ENCODE data around the gene BMP6. TPM values are rescaled to one million over a fixed set of nuclear protein-coding genes. Genes with fewer than 3 reads are reported as not detected.

Gene BMP6
- total RNA-seq, 2 experiments from 2014 or later, result not detected

DNA sequence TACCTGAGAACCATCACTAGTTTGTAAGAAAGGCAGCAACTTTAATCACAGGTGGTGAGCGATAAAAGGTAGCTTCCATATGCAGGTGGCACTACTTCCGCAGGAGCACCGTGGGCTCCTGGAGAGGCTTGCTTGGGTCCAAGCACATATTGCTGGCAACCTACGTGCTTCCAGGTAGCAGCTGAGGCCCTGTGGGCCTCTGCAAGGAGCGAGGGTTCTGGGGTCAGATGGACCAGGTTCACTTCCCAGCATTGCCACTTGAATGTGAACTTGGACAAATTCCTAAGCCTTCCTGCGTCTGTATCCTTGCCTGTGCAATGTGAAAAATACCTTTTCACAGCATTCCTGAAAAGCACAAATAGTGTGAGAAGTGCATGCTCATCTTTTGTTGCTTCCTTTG is 153.7 kb downstream of the BMP6 start:
- TF ChIP-seq, protein P1, sequence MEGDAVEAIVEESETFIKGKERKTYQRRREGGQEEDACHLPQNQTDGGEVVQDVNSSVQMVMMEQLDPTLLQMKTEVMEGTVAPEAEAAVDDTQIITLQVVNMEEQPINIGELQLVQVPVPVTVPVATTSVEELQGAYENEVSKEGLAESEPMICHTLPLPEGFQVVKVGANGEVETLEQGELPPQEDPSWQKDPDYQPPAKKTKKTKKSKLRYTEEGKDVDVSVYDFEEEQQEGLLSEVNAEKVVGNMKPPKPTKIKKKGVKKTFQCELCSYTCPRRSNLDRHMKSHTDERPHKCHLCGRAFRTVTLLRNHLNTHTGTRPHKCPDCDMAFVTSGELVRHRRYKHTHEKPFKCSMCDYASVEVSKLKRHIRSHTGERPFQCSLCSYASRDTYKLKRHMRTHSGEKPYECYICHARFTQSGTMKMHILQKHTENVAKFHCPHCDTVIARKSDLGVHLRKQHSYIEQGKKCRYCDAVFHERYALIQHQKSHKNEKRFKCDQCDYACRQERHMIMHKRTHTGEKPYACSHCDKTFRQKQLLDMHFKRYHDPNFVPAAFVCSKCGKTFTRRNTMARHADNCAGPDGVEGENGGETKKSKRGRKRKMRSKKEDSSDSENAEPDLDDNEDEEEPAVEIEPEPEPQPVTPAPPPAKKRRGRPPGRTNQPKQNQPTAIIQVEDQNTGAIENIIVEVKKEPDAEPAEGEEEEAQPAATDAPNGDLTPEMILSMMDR (IDR thresholded peaks at IDR 0.05), result no peak
- Histone ChIP-seq H3K27me3 (ENCODE audit: control insufficient read depth in 1 of 2, insufficient read depth in 2 of 2, low read length in 2 of 2) (no peaks in the 10 kb centered on the region), H3K9me3 (ENCODE audit: control insufficient read depth in 1 of 2, insufficient read depth in 1 of 2, low read length in 2 of 2) (peaks cover 0 to 6% of the 10 kb centered on the region in 2 experiments), H3K4me3 (ENCODE audit: low read length) (no peak overlapping the region), H3K36me3 (ENCODE audit: insufficient read depth, low read length) (peaks cover 32% of the 10 kb centered on the region), H3K4me1 (ENCODE audit: insufficient read depth, low read length) (no peaks in the 10 kb centered on the region), H3K27ac (ENCODE audit: low read depth in 1 of 2, low read length in 2 of 2) (no peak overlapping the region)
- Mint-ChIP-seq H3K4me3 (no peak overlapping the region), H3K36me3 (ENCODE audit: low read depth) (peaks cover 41% of the 10 kb centered on the region), H3K27ac (no peak overlapping the region), H3K27me3 (no peaks in the 10 kb centered on the region), H3K9me3 (no peaks in the 10 kb centered on the region), H3K4me1 (ENCODE audit: low read depth) (no peaks in the 10 kb centered on the region)
- DNase-seq, result no peak
- ChIA-PET CTCF (no interaction called here), POLR2A (no interaction called here)
- ATAC-seq (ENCODE audit: poor library complexity), result no peak
- intact Hi-C loops (cut with DNase I, micrococcal nuclease), result no loop called here

DNA sequence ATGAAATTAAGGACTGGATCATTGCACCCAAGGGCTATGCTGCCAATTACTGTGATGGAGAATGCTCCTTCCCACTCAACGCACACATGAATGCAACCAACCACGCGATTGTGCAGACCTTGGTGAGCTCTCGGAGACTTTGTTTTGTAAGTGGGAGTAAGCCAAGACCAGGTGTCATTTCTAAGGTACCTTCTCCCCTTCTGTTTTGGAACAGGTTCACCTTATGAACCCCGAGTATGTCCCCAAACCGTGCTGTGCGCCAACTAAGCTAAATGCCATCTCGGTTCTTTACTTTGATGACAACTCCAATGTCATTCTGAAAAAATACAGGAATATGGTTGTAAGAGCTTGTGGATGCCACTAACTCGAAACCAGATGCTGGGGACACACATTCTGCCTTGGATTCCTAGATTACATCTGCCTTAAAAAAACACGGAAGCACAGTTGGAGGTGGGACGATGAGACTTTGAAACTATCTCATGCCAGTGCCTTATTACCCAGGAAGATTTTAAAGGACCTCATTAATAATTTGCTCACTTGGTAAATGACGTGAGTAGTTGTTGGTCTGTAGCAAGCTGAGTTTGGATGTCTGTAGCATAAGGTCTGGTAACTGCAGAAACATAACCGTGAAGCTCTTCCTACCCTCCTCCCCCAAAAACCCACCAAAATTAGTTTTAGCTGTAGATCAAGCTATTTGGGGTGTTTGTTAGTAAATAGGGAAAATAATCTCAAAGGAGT is 154.2 kb downstream of the BMP6 start:
- H3K4me3 Mint-ChIP-seq, result no peak overlapping the region
- no peak overlapping the region for H3K27ac ChIP-seq (ENCODE audit: low read depth in 1 of 2, low read length in 2 of 2)
- H3K27me3 Mint-ChIP-seq, result no peaks in the 10 kb centered on the region
- no peaks in the 10 kb centered on the region for H3K27me3 ChIP-seq (ENCODE audit: control insufficient read depth in 1 of 2, insufficient read depth in 2 of 2, low read length in 2 of 2)
- TF ChIP-seq, protein P1 (IDR thresholded peaks at IDR 0.05), result no peak
- POLR2A ChIA-PET, result no interaction called here
- DNase-seq (no peak), ATAC-seq (ENCODE audit: poor library complexity) (no peak)
- H3K4me1 Mint-ChIP-seq (ENCODE audit: low read depth), result no peaks in the 10 kb centered on the region
- H3K36me3 Mint-ChIP-seq (ENCODE audit: low read depth), result peaks cover 47% of the 10 kb centered on the region
- peaks cover 36% of the 10 kb centered on the region for H3K36me3 ChIP-seq (ENCODE audit: insufficient read depth, low read length)
- H3K4me3 ChIP-seq (ENCODE audit: low read length), result no peak overlapping the region
- CTCF ChIA-PET, result no interaction called here
- no peaks in the 10 kb centered on the region for H3K4me1 ChIP-seq (ENCODE audit: insufficient read depth, low read length)
- H3K9me3 Mint-ChIP-seq, result no peaks in the 10 kb centered on the region
- no peak overlapping the region for H3K27ac Mint-ChIP-seq
- intact Hi-C loops (cut with DNase I, micrococcal nuclease), result no loop called here
- H3K9me3 ChIP-seq (ENCODE audit: control insufficient read depth in 1 of 2, insufficient read depth in 1 of 2, low read length in 2 of 2), result peaks cover 0 to 6% of the 10 kb centered on the region in 2 experiments

DNA sequence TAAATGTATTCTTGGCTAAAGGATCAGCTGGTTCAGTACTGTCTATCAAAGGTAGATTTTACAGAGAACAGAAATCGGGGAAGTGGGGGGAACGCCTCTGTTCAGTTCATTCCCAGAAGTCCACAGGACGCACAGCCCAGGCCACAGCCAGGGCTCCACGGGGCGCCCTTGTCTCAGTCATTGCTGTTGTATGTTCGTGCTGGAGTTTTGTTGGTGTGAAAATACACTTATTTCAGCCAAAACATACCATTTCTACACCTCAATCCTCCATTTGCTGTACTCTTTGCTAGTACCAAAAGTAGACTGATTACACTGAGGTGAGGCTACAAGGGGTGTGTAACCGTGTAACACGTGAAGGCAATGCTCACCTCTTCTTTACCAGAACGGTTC is 154.8 kb downstream of the BMP6 start:
- Mint-ChIP-seq H3K4me3 (no peak overlapping the region), H3K36me3 (ENCODE audit: low read depth) (peaks cover 52% of the 10 kb centered on the region), H3K4me1 (ENCODE audit: low read depth) (no peaks in the 10 kb centered on the region), H3K27me3 (no peaks in the 10 kb centered on the region), H3K9me3 (no peaks in the 10 kb centered on the region), H3K27ac (no peak overlapping the region)
- DNase-seq (no peak), ATAC-seq (ENCODE audit: poor library complexity) (no peak)
- intact Hi-C loops (cut with DNase I, micrococcal nuclease), result no loop called here
- CTCF ChIA-PET, result no interaction called here
- Histone ChIP-seq H3K27ac (ENCODE audit: low read depth in 1 of 2, low read length in 2 of 2) (no peak overlapping the region), H3K4me1 (ENCODE audit: insufficient read depth, low read length) (no peaks in the 10 kb centered on the region), H3K36me3 (ENCODE audit: insufficient read depth, low read length) (peaks cover 40% of the 10 kb centered on the region), H3K4me3 (ENCODE audit: low read length) (no peak overlapping the region), H3K9me3 (ENCODE audit: control insufficient read depth in 1 of 2, insufficient read depth in 1 of 2, low read length in 2 of 2) (peaks cover 0 to 6% of the 10 kb centered on the region in 2 experiments), H3K27me3 (ENCODE audit: control insufficient read depth in 1 of 2, insufficient read depth in 2 of 2, low read length in 2 of 2) (no peaks in the 10 kb centered on the region)
- TF ChIP-seq, protein P1 (IDR thresholded peaks at IDR 0.05), result no peak
- POLR2A ChIA-PET, result no interaction called here

All from CD4-positive, alpha-beta T cell (primary cell).